GM10266 (cell line): ENCODE data around the gene CFAP92.
"Not testable (repeated sequence)": the region's sequence is repeated elsewhere in the genome, so short reads cannot be mapped to it uniquely, and the experiment has no call there.

Source experiments
- DNase-seq: peaks from one replicate; pipeline ENCODE4 v3.0.0; 2012; ENCODE audit errors: extremely low spot score
- CTCF ChIP-seq: IDR thresholded peaks from 2 replicates; pipeline ENCODE4 v1.5.1; 2012; ENCODE audit warnings: mild to moderate bottlenecking, low read depth; ENCODE audit not compliant: control insufficient read depth, insufficient read depth; ENCODE audit errors: missing control alignments

CFAP92 gene

DNA sequence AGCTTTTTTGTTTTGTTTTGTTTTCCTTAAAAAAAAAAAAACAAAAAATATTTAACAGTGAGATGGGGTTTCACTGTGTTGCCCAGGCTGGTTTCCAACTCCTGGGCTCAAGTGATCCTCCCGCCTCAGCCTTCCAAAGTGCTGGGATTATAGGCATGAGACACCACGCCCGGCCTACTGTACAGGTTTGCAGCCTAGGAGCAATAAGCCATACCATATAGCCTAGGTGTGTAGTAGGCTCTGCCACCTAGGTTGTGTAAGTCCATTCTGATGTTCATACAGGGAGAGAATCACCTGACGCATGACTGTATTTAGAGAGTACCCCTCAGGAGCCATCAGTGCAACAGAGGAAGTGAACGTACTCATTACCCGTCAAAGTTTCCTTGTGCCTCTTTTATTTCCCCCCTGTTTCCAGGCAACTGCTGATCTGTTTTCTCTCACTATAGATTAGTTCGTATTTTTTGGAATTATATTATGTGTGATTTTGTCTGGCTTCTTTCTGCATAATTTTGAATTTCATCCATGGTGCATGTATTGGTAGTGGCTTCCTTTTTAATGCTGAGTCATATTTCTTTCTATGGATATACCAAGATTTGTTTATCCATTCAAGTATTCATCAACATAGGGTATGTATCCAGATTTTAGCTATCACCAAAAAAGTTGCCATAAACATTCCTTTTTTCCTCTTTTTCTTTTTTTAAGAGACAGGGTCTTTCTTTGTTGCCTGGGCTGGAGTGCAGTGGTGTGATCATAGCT is 104.6 kb downstream of the CFAP92 start:
- DNase-seq, result no peak

DNA sequence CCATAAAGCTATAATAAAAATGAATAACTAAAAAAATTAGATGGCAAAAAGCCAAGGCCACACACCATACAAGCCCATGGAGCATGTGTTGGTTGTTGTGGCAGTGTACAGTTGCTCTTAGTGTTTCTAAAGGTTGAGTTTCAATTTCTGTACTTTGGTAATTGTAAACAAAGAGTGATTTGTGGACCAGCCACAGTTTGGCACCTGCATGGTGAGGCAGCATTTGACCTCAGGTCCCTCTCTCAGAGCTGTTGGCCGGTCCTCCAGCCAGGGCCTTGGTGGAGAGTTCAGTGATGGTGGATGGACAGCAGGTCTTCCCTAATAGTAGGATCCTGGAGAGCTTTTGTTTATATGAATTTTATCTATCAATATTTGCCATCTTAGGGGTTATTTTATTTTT is 108.9 kb downstream of the CFAP92 start:
- TF ChIP-seq CTCF, result no peak
- no peak for DNase-seq

More for the DNA sequence above, 104.6 kb downstream of the CFAP92 start:
- TF ChIP-seq CTCF, result no peak

DNA sequence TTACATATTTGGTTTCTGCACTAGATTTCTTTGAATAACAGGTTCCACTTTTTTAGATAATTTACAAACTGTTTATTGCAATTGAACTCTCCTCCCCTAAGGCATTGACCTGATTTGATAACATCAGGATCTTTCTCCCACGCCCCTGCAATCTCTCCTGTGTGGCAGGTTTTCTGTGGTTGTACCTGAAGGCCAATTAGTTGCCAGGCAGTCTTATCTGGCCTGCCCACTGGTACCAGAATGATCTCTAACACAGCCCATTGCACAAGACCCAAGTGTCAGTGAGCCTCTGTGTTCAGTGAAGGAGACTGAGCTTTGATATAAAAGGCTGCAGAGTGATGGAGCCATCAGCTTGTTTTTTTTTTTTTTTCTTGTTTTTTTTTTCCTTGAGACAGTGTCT is 111.2 kb downstream of the CFAP92 start:
- no peak for DNase-seq
- no peak for TF ChIP-seq CTCF

DNA sequence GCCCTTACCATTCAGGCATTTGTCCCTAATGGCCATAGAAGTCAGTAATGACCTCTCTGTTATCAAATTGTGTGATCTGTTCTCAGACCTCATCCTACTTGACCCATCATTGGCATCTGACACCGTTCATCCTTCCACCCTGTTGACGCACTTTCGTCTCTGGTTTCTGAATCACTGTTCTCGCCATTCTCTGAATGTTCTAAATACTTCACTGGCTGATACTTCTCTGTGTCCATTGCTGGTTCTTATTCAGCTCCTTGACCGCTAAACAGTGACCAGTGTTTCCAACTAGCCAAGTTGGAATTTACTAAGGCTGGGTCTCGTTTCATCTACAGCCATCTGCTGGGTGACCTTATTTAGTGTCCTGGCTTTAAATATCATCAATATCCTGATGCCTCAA is 112.3 kb downstream of the CFAP92 start:
- DNase-seq, result no peak
- TF ChIP-seq CTCF, result no peak

- not testable (repeated sequence) for DNase-seq
Measured at GRCh38 chr3:128880455-128880854, 113.4 kb downstream of the CFAP92 start.

DNA sequence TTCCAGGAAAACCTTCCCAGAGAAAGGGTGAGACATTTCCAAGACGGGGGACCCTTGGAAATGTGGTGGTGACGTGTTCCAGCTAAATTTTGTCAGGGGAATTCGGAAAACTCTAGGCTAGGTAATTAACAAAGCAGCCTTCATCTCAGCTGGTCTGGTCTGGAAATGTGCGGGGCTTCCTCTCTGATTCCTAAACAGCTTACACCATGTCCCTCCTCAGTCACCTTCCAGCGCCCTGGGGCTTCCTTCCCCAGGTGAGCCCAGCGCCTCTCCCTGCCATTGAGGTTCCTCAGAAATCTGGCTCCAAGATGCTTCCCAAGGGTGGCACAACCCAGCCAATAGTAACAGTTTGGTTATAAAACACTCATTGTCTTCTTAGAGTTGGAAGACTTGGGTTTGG is 113.9 kb downstream of the CFAP92 start:
- DNase-seq, result peak; percentile 17
- no peak for TF ChIP-seq CTCF

- DNase-seq, result peak; percentile 97
- TF ChIP-seq CTCF, result no peak
Measured at GRCh38 chr3:128879125-128879969, 114.5 kb downstream of the CFAP92 start, which contains the start of gene ACAD9. Gene ACAD9, plus strand, starts transcription at chr3:128879620. Its CDS starts 72 bp downstream, at chr3:128879692.
